GM04503 (cell line): ENCODE data around the gene ATP1B4.

Source experiments
- DNase-seq: peaks from one replicate; pipeline ENCODE4 v3.0.0-alpha.2; 2012; ENCODE audit warnings: low read depth

The ATP1B4 gene

DNA sequence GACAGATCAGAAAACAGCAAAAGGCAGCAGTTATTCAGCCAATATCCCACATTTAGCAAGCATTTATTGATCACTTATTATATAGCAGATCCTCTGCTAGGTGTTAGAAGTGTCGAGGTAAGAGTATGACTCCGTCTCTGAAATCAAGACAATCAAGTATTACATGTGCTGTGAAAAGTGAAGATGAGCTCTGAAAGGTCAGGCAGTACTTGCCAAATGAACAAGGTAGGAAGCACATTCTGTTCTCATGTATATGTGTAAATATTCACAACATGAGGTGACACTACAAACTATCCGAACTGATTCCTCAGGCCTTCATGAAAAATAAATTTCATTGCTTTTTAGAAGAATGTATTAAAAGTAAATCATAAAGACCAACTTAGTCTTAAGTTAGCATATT is 15.3 kb downstream of the ATP1B4 start:
- no peak for DNase-seq

DNA sequence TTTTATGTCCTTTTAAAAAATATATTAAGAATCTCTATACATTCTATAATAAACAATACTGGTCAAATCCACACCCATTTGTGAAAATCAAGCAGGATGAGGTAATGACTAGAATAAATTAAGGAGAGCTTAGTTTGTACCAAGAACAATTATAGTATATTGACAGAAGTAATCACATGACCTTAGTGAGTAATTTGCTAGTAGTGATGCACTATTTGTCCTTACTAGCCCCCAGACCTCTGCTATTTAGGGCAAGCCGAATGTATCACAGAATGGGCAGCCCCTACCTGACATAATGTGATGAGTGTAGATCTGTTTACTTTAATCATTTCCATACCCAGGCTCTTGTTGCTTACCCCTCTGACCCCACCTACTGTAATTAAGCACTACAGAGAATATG is 15.8 kb downstream of the ATP1B4 start:
- DNase-seq: no peak

DNA sequence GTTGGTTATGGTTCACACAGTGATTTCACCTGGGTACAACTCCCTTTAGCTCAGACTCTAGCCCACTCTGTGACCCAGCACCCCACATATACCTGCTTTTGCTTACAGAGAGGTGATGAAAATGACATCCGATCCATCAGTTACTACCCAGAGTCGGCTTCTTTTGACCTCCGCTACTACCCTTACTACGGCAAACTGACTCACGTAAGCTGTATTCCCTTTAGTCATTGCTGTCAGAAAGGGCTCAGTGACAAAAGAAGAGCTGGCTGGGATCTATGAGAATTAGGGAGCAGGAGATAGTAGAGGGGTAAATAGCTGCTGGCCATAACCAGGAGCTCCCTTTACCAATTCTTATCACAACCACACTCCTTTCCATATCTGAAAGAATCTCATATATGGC is 16.7 kb downstream of the ATP1B4 start:
- no peak for DNase-seq

DNA sequence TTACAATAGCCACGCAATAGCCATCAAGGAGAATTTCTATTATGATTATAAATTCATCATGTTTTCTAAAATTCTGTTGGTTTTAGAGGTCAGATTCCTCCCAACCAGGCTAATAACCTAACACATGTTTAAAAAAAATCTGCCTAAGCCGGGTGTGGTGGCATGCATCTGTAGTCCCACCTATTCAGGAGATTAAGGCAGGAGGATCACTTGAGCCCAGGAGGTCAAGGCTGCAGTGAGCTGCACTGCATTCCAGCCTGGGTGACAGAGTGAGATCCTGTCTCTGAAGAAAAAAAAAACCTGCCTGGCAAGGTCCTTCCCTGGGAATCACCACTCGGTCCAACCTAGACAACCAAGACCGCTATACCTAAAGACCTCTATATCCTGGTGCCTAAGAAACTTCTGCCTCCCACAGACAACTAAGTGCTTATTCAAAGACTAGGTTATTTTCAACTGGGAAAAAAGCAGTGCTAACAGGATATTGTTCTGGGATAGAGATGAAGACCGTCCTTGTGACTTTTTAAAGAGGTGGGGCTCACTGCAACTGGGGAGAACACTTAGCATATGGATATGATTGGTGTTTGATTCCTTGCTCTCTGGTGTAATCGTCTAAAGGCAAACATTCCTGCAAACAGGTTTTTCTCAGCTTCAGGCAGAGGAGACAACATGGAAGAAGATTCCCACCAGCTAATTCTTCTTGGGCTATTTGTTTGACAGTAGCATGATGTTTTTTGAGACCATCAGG is 18.2 kb downstream of the ATP1B4 start:
- DNase-seq: no peak

DNA sequence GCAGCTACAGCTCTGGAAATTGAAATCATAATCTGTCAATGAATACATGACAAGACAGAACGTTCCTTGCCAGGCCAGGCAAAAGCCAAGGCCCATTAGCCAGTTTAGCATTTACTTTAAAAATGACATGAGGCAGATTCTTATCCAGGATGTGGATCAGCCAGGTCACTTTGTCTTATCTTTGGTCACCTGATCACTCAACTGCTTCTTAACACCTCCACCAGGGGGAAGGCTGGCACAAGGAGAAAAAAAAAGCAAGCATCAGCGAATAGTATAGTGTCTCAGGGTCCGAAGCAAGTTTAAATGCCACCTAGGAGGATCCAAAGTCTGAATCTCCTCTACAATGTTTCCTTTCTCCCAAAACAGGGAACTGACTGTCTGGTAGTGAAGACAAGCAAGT is 18.8 kb downstream of the ATP1B4 start:
- DNase-seq: no peak

DNA sequence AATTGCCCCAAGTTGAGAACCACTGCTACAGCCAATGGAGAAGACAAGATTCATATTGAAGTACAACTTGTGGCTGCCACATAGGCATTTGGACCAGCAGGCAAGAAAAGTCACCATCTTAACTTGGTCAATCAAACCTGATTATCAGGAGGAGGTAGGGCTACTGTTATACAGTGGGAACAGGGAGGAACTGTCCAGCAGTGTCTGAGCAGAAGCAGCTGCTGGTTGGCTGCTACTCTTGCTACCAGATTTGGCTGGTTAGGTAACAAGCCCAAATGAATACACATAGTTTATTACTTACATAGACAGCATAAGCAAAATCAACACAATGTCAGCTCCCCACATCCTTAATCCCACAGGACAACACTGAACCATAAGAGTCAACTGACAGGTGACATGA is 39.4 kb downstream of the ATP1B4 start:
- DNase-seq: no peak

DNA sequence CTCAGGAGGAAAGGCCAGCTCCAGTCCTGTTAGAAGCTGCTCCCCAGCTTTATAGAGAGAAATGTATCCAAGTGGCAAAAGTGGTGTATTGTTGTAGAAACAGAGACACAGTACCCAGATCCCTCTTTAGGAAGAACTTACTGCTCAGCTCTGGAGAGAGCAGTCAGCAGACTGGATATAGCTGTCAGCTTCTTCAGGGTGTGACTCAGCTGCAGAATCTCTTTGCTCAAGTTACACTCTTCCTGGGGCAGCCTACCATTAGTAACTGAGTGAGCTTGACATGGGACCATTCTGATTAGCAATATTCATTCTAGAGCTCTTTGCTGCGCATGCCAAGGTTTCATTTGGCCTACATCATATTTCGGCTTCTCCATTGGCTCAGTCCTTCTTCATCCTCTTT is 40.5 kb downstream of the ATP1B4 start:
- DNase-seq: no peak

DNA sequence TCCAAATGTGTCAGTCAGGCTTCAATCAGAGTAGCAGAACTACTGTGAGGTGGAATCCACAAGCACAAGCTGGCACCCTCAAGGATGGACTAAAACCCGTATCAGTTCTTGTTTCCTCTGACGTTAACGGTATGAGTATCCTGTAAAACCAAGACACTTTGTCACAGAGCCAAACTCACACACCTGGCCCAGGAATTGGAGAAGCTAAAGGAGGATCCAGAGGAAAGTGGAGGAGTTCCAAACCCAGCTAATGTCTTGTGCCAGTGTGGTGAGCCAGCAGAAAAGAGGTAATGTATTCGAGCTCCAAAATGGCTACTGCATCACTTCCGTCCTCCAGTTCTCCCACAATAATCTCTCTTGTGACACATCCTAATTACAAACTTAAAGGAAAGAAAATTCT is 44.7 kb downstream of the ATP1B4 start:
- DNase-seq: no peak

DNA sequence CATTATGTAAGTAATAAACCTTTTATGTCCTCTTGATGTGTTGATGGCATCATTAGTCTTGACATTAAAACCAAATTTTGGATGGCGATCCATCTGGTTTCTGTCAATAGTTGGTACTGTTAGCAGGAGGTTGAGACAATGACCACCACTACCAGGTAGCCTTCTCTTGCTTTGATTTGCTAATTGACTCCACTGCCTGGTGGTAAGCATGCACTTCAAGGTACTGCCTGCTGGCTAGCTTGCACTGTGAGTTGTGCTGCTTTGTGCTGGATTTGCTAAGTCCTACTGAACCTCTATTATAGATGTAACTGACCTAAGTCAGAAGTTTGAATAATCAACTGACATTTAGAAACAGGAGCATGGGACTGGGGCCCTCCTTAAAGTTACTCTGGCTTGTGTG is 46.3 kb downstream of the ATP1B4 start:
- DNase-seq: no peak

DNA sequence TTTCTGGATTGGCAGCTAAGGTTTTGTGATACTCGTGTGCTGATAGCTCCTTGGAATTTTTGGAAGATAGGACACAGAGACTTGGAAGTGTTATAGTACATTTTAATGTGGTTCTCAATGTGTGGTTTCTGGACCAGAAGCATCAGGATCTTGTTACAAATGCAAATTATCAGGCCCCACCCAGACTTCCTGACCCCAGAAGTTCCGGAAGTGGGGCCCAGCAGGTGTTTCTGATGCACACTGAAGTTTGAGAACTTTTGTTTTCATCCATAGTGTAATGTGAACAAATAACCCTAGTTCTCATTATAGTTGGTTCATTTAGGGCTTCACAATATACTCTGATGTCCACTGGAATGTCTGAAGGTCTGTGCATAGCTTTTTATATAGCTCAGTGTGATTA is 57.6 kb downstream of the ATP1B4 start:
- no peak for DNase-seq

DNA sequence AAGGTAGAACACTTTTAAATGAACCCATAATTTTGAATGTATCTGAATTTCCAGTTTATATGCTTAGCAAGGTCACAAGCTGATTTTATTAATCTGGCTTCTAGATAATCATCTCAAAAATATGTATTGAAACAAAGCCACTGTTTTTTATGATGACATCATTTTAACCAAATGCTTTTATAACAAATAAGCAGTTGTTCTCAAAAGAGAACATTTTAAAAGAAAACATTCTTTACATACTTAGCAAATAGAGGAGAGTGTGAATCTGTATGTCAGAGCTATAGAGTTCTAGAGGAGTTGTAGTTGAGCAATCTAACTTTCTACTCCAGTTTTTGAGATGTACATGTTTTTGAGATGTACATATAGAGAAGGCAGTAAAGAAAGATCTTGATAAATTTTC is 64.7 kb downstream of the ATP1B4 start:
- no peak for DNase-seq

DNA sequence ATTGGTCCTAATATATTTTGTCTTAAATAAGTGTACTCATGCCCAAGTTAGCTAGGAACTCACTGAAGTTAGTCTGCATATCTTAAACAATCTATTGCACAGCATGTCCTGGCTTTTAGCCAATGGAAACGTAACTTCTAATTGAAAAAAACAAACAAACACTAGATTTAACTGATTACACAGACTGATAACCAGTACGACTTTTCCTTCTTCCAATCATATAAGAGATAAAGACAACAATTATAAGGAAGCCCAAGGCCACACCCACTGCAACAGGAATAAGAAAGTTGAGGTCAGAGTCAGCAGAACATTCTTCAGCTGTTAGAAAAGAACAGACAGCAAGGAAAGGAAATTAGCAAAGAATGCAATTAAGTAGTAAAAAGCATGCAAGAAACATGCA is 66.4 kb downstream of the ATP1B4 start:
- DNase-seq: no peak

DNA sequence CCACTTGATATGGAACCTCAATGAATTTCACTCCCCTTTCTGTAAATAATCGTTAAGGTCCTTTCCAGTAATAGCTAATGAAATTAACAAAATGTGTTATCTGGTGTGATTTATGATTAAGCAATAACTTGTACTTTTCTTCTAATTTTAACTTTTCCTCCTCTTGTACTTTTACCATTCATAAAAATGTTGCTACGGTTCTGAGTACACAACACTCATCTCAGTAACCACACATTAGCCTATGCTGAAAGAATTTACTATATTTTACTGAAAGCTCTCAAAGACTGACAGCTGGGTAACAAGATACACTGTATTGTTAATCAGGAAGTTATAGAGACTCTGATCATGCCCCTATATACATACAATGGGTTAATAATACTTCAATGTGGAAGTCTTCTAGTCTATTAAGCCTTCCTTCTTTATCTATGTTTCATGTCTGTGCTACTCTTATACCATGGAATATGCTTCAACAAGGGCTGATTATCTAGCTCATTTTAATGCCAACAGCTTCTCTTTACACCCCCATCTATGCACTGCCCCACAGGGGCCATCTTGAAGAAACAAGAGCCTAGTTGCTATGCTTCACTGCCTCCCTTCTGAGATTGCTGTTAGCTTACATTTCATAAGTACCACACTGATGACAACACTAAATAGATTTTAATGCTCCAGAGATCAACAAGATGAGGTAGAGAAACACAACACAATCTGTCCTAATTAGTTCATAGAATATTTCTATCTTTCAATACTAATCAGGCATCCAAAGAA is 68.1 kb downstream of the ATP1B4 start:
- no peak for DNase-seq
